Measurements from ENCODE around the gene ACY1. TPM values are rescaled to one million over a fixed set of nuclear protein-coding genes. Genes with fewer than 3 reads are reported as not detected.
A peak's percentile ranks its signal among the peaks of the same experiment; 100 is the strongest.

ACY1 gene
- total and polyA plus RNA-seq, 2 donors (not counting 3 experiments of a cell fraction or from before 2014, with no cell fraction given) = 13.4 to 32.9 TPM

GRCh38 chr3:52014613-52015012 is 31.3 kb downstream of the ACY1 start:
- Histone ChIP-seq H2AFZ (ENCODE audit: low read depth, low read length) (peak overlapping the region; percentile 36), H3K36me3 (ENCODE audit: control insufficient read depth in 2 of 2, extremely low read depth in 1 of 2, insufficient read depth in 2 of 2, low read length in 2 of 2) (no peaks in the 10 kb centered on the region), H3K9me3 (replicated peaks; ENCODE audit: control insufficient read depth, insufficient read depth, low read length) (no peaks in the 10 kb centered on the region), H3K27me3 (ENCODE audit: control insufficient read depth in 2 of 2, insufficient read depth in 2 of 2, low read length in 2 of 2) (no peaks in the 10 kb centered on the region), H4K20me1 (replicated peaks; ENCODE audit: control insufficient read depth, extremely low read depth, insufficient read depth, low read length) (no peaks in the 10 kb centered on the region), H3K9me1 (replicated peaks; ENCODE audit: control insufficient read depth, extremely low read depth, insufficient read depth, low read length) (no peaks in the 10 kb centered on the region), H3K79me2 (ENCODE audit: control insufficient read depth, insufficient read depth, low read length) (no peaks in the 10 kb centered on the region), H3K9ac (replicated peaks; ENCODE audit: extremely low read depth, insufficient read depth, low read length) (no peak overlapping the region), H3K4me3 (replicated peaks in 1 of 3; ENCODE audit: insufficient read depth in 1 of 3, low read depth in 1 of 3, low read length in 3 of 3) (no peak overlapping the region), H3K4me2 (ENCODE audit: insufficient read depth, low read length) (no peak overlapping the region), H3K4me1 (ENCODE audit: control insufficient read depth, extremely low read depth, insufficient read depth, low read length) (peaks cover 11% of the 10 kb centered on the region), H3K27ac (ENCODE audit: insufficient read depth, low read depth, low read length) (no peak overlapping the region)
- no peak for FAIRE-seq
- CTCF ChIA-PET = interaction anchor here (0.8 to 5.8 kb wide), 5 partner anchors 11 to 42 kb away, joined by 3 to 59 read pairs (median 5); partner anchors contain the start of gene DUSP7
- peak; percentile 33 to 39 for TF ChIP-seq CTCF (IDR thresholded peaks at IDR 0.05; ENCODE audit: extremely low read depth in 1 of 2, insufficient read depth in 1 of 2, low read depth in 1 of 2, low read length in 2 of 2)
- no peak for TF ChIP-seq GATA2 (IDR thresholded peaks at IDR 0.05; ENCODE audit: insufficient read depth, insufficient read length, low read depth, low read length)
- no peak for TF ChIP-seq JUN (IDR thresholded peaks at IDR 0.05; ENCODE audit: borderline replicate concordance, insufficient read depth, insufficient read length, low read depth)
- no peak for TF ChIP-seq FOS (IDR thresholded peaks at IDR 0.05; ENCODE audit: borderline replicate concordance, insufficient read depth, low read length)
- no TSS peak for BruUV-seq (replicated peaks)
- DNase-seq (ENCODE audit: low read depth, low spot score) = no peak
- intact Hi-C loops (cut with micrococcal nuclease) (loop anchor here (1.0 kb wide), 1 partner anchor 32 kb away; no protein-coding TSS in a partner anchor), dilution Hi-C loops (cut with MboI; ENCODE audit: extremely low pct_ligation_motif_present, low sequenced_read_pairs) (no loop called here)
- POLR2A ChIA-PET = no interaction called here

Measured in endothelial cell of umbilical vein (primary cell).